GM12878 (cell line): ENCODE measurements around the gene SGSM2. TPM values are rescaled to one million over a fixed set of nuclear protein-coding genes. Genes with fewer than 3 reads are reported as not detected.

Experiments used
- BCL11A ChIP-seq: IDR thresholded peaks from 2 replicates; pipeline ENCODE4 v1.6.1; 2011; ENCODE audit warnings: low read depth, low read length
- CHD2 ChIP-seq: IDR thresholded peaks from 2 replicates; pipeline ENCODE4 v1.6.1; 2011; ENCODE audit warnings: low read depth, low read length, improper control_type of control experiment, borderline replicate concordance
- CREB1 ChIP-seq: IDR thresholded peaks from 2 replicates; pipeline ENCODE4 v1.6.1; 2012; ENCODE audit warnings: low read depth, mild to moderate bottlenecking, inconsistent platforms
- IKZF1 ChIP-seq: fragments of 450-650 bp; conservative IDR thresholded peaks from 2 replicates; pipeline ENCODE4 v1.6.1; 2017; ENCODE audit warnings: antibody characterized with exemption, mild to moderate bottlenecking
- NR2F1 ChIP-seq: fragments of 450-650 bp; conservative IDR thresholded peaks from 2 replicates; pipeline ENCODE4 v1.6.1; 2017; ENCODE audit warnings: mild to moderate bottlenecking
- ZNF207 ChIP-seq: fragments of 450-650 bp; IDR thresholded peaks from 2 replicates; pipeline ENCODE4 v1.6.1; 2014; ENCODE audit warnings: antibody characterized with exemption, mild to moderate bottlenecking, borderline replicate concordance
- polyA plus RNA-seq, 11 experiments: library from polyadenylated mRNA; depleted of rRNA in 4 of 11; unstranded in 6 of 11; stranded (reverse) in 5 of 11; fragments of >200 nt; fragmentation: Nextera tagmentation in 4 of 11; fragmentation: Illumina TruSeq in 1 of 11; extraction: Ambion mirVana in 4 of 11; extraction: Trizol in 1 of 11; gene quantifications; 1 replicate in 1 of 11; 2 replicates in 10 of 11; pipeline versions ENCODE4 v1.2.1 to v1.2.3, GENCODE V29; 2011 to 2016; ENCODE audit warnings: inconsistent platforms in 2 of 11, missing spikeins in 2 of 11, low read depth in 1 of 11
- total RNA-seq, 4 experiments: library from RNA; depleted of rRNA in 3 of 4; stranded (reverse); fragments of >200 nt in 3 of 4; fragmentation: Illumina TruSeq in 1 of 4; extraction: Trizol in 1 of 4; gene quantifications; 2 replicates each; pipeline versions ENCODE4 v1.2.1 to v1.2.3, GENCODE V29; 2013 to 2021
- TF ChIP-seq, protein P1 (sequence below), 3 experiments: IDR thresholded peaks in 2 of 3; conservative IDR thresholded peaks in 1 of 3; 2 replicates each; pipeline ENCODE4 v1.5.1; 2011; ENCODE audit warnings: low read depth in 3 of 3, low read length in 3 of 3, mild to moderate bottlenecking in 3 of 3, control low read depth in 2 of 3, moderate library complexity in 2 of 3, inconsistent platforms in 1 of 3, mixed read lengths in 1 of 3; ENCODE audit not compliant: control insufficient read depth in 2 of 3, insufficient read depth in 1 of 3; ENCODE audit errors: extremely low read depth in 1 of 3
- TF ChIP-seq, protein P2 (sequence below): fragments of 450-650 bp; conservative IDR thresholded peaks from 2 replicates; pipeline ENCODE4 v1.6.1; 2017; ENCODE audit warnings: mild to moderate bottlenecking, moderate library complexity

SGSM2 gene
- total and polyA plus RNA-seq, 10 of the 15 experiments (the other 5 are each of a cell fraction or from before 2014, with no cell fraction given): 0.50 to 50.9 (median 18.5) TPM

DNA sequence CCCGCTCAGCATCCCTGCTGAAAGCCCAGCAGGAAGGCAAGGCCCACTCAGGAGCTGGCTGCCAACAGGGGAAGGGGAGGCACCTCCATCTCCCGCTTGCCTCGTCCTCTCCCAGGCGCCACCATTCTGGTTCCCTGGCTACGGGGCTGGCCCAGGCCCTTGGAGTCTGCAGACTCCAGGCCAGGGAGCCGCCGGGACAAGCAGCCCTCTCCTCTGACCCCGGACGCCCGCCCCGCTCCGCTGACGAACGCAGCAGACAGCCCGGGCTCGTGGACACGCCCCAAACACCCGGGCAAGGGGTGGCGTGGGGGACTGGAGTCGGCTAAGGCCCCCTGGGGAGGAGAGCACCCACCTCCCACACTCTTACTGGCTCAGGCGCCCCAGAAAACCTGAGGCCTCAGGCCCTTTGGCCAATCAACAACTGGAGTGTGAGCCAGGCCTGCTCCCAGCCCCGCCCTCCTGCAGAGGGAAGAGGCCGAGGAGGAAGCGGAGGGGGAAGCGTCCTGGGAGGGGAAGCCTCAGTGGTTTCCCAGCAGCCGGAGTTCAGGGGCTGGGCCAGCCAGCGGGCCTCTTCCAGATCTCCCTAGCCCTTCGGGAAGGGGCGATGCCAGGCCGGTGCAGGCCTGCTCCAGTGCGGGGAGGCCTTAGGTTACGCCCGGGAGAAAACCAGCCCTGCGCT is 59.4 kb downstream of the SGSM2 start (continued):
- TF ChIP-seq, protein P1, sequence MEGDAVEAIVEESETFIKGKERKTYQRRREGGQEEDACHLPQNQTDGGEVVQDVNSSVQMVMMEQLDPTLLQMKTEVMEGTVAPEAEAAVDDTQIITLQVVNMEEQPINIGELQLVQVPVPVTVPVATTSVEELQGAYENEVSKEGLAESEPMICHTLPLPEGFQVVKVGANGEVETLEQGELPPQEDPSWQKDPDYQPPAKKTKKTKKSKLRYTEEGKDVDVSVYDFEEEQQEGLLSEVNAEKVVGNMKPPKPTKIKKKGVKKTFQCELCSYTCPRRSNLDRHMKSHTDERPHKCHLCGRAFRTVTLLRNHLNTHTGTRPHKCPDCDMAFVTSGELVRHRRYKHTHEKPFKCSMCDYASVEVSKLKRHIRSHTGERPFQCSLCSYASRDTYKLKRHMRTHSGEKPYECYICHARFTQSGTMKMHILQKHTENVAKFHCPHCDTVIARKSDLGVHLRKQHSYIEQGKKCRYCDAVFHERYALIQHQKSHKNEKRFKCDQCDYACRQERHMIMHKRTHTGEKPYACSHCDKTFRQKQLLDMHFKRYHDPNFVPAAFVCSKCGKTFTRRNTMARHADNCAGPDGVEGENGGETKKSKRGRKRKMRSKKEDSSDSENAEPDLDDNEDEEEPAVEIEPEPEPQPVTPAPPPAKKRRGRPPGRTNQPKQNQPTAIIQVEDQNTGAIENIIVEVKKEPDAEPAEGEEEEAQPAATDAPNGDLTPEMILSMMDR (IDR thresholded peaks at IDR 0.05 in 2 of 3, conservative IDR thresholded peaks at IDR 0.05 in 1 of 3; ENCODE audit: control insufficient read depth in 2 of 3, extremely low read depth in 1 of 3, insufficient read depth in 1 of 3, low read depth in 3 of 3, low read length in 3 of 3): no peak
- 0 out of 2 replicates have a peak, but pooled peaks have one; percentile 18 for TF ChIP-seq CHD2
- TF ChIP-seq IKZF1: peak; percentile 83
- TF ChIP-seq ZNF207: no peak
- no peak for TF ChIP-seq BCL11A
- 0 out of 2 replicates have a peak, but pooled peaks have one; percentile 30 for TF ChIP-seq CREB1
- TF ChIP-seq, protein P2, sequence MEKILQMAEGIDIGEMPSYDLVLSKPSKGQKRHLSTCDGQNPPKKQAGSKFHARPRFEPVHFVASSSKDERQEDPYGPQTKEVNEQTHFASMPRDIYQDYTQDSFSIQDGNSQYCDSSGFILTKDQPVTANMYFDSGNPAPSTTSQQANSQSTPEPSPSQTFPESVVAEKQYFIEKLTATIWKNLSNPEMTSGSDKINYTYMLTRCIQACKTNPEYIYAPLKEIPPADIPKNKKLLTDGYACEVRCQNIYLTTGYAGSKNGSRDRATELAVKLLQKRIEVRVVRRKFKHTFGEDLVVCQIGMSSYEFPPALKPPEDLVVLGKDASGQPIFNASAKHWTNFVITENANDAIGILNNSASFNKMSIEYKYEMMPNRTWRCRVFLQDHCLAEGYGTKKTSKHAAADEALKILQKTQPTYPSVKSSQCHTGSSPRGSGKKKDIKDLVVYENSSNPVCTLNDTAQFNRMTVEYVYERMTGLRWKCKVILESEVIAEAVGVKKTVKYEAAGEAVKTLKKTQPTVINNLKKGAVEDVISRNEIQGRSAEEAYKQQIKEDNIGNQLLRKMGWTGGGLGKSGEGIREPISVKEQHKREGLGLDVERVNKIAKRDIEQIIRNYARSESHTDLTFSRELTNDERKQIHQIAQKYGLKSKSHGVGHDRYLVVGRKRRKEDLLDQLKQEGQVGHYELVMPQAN: no peak
- peak; percentile 51; the same call in 1 of the 2 replicates for TF ChIP-seq NR2F1
- TF ChIP-seq, all 136 proteins: peak for 17
